ENCODE measurements around the gene COX7A1.

COX7A1 gene

DNA sequence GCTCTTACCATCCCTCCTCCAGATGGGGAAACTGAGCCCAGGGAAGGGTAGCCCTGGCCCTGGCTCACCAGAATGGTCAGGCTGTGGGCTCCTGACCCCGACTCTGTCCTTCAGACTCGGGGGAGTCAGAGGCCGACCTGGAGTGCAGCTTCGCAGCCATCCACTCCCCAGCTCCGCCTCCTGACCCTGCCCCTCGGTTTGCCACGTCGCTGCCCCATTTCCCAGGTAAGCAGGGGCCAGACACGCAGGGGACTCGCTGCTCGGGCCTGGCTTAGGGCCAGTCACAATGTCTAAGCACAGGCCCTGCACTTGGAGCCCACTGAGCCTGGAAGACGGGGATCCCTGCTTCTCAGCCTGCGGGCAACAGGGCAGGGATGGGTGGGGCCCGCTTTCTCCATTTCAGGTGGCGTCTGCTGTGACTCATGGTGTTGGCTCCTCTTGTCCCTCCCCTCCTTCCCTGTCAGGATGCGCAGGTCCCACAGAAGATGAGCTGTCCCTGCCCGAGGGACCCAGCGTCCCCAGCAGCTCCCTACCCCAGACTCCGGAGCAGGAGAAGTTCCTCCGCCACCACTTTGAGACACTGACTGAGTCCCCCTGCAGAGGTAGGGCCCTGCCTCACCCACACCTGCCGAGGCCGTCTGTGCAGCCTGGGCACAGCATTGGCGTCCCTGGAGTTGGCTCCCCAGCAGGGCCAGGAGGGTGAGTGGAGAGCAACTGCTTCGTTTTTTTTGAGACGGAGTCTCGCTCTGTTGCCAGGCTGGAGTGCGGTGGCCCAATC, 50.5 kb downstream of the COX7A1 start:
- no peak overlapping the region for H3K4me3 ChIP-seq (ENCODE audit: low read depth, low read length)
- no peak for DNase-seq (ENCODE audit: low read depth)
- TF ChIP-seq CTCF (IDR thresholded peaks at IDR 0.05; ENCODE audit: insufficient read depth, low read depth, low read length, missing control alignments): no peak
